HCEC 1CT (cell line): ENCODE data around the gene FOXO1.

Source experiments
- DNase-seq: peaks from one replicate; pipeline ENCODE4 v3.0.0-alpha.2; 2017

FOXO1 gene

DNA sequence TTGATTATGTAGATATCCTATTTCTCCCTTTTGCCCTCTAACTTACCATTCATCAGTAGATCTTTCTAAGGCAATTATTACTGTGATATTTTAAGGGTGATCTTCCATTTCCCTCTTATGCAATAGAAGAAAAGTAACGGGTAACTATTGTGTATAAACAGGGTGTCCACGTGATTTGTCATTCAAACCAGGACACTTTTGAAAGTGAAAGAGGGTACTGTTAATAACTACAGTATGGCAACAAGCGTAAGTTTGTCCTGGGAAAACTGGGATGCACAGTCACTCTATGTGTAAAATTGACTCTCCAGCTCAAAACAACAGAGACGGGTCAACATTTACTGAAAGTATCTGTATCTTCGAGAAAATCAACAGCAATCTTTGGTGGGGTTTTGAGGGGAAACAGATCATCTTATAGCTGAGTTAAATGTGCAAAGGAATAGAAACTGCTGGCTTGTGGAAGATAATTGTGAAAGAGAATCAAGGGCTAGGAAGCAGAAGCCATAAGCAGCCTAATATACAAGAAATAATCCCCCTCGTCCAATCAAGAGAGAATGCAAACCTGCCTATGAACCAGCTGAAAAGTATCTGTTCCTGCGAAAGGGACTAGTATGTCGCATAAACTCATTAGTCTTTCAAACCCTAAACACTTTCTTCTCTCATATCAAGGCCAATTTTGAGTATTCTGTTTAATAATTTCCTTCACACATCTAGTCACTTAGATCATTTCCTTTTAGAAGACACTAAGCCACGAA lies 126.7 kb downstream of the FOXO1 start:
- no peak for DNase-seq

DNA sequence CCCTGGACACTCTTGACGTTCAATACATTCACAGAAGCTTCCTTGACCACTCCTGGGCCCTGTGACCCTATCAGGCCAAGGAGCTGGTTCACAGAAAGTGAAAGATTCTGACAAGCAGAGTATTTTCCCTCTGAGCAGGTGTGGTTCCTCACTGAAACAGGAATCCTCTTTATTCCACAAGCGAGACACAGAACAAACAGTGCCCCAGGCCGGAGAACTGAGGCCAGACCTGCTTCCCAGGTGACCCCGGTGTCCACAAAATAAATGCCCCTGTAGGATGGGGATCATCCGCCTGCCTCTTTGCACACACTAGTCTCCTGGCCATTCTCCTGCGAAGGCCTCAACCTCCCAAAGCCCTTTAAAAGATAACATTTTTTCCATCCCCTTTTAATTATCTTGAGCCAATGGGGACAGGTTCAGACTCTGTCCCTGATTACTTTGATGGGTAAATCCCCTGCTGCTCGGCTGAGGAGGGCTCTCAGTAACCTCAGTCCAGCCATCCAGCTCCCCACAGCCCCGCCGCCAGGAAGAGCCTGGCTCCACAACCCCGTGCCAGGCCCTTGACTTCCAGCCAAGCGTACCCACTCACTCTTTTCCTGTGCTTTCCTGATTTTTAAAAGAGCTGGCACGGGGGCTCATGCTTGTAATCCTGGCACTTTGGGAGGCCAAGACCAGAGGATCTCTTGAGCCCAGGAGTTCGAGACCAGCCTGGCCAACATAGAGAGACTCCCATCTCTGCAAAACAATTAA lies 129.1 kb downstream of the FOXO1 start:
- no peak for DNase-seq

DNA sequence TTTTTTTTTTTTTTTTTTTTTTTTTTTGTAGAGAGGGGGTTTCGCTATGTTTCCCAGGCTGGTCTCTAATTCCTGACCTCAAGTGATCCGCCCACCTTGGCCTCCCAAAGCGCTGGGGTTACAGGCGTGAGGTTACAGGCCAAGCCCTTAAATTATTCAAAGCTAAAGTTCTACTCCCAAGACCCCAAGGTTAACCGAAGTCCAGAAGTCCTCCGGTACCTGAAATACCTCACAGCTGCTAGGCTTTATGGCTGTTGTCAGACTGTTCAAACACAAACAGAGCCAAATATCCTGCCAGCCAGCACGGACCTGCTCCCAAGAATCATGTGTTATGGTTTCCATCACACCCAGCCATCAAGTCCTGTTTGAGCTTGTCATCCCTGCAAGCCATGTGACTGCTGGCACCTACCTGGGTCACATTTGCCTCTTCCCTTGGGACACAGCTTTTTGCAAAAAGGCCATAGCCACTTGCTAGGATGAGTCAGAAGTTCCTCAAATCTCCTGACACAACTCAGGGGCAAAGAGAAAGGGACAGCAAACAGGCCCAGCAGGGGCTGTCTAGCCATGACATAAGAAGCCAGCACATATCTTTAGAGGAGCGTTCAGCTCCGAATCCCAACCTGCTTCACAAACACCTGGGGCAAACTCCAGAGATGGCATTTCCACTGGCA lies 129.9 kb downstream of the FOXO1 start:
- DNase-seq, result no peak

DNA sequence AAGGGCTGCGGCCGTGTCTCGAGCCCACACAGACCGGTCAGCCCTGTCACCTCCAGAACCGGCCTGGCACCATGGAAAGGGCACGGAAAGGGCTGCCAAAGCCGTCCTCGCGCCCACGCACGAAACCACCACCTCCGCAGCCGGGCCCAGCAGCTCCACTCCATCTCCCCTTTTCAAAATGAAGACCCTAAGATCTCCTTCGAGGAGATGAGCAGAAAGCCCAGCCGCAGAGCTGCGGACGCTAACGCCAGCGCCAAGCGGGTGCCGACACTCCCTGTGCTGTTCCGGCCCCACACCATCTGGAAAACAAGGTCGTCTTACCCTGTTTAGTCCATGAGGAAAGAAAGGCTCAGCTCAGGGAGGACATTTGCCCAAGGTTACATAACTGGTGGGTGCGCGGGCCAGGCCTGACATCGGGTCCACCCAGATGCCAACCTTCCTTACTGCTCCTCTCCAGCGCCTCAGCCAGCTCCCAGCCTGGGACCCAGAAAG lies 131.1 kb downstream of the FOXO1 start:
- no peak for DNase-seq

DNA sequence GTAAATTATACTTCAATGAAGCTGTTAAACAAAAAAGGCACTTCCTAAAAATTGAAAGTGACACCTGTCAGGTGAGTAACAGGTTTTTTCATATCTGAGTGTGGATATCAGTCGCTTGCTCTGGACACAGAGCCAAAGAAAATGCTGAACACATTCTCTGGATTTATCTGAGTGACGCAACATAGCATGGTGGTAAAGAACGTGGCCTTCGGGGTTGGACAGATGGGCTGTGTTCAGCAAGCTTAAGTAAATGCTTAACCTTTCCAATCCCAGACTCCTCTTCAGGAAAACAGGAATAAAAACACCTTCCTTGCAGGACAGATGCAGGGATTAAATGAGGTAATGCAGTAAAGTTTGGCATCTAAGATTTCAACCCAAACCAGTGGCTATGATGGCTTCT lies 132.0 kb downstream of the FOXO1 start:
- DNase-seq, result no peak

DNA sequence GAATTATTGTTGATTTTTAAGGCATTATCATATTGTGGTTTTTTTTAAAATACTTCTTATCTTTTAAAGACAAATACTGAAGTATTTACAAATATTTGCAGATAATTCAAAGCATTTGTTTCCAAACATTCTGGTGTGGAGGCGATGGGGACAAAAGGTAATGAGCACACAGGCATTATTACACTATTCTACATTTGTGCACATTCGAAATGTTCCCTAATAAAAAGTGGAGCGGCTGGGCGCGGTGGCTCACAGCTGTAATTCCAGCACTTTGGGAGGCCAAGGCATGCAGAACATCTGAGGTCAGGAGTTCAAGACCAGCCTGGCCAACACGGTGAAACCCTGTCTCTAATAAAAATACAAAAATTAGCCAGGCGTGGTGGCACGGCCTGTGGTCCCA lies 133.4 kb downstream of the FOXO1 start:
- no peak for DNase-seq

DNA sequence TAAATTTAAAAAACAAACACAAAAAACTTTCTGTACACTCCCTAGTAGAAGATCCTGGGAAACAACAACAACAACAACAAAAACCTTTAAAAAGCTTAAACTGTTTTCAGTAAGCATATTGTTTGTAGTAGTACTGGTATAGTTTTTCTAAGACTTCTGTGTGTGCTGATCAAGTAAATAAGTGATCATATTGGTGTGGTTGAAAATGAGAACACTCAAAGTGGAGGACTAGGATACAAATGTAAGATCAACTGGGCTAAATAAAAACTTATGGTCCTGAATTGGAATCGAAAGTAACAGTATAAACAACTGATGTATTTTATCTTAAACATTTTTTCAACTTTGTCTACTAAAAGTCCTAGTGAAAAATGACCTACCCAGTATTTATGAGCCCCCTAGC lies 135.5 kb downstream of the FOXO1 start:
- DNase-seq, result no peak

DNA sequence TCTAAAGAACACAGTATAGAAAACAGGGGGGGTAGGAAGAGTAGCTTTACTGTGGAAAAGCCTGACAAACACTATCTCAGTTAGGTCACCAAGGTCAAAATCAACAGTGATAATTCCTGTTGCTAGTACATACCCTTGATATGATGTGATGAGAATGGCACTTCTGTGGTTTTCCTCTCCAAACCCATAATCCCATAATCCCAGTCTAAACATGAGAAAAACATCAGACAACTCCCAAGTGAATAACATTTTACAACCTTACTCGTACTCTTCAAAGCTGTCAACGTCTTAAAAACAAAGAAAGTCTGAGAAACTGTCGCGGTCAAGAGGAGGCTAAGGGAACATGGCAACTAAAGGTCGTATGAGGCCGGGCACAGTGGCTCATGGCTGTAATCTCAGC lies 137.6 kb downstream of the FOXO1 start:
- no peak for DNase-seq

DNA sequence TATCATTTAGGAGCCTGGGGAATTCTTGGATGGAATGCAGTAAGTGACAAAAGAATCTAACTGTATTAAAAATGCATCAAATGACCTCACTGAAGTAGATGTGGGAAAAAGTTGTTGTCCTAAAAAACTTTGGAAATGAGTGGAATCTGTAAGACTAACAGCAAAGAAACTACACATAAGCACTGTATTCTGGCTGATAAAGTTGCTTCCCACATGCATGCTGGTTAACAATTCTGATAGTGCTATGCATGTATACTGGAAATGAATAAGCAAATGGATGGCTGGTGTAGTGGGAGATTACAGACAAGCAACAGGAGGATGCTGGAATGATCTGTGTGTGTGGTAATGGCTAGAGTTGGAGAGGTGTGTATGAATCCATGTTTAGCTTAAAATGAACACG lies 138.5 kb downstream of the FOXO1 start:
- DNase-seq, result no peak

DNA sequence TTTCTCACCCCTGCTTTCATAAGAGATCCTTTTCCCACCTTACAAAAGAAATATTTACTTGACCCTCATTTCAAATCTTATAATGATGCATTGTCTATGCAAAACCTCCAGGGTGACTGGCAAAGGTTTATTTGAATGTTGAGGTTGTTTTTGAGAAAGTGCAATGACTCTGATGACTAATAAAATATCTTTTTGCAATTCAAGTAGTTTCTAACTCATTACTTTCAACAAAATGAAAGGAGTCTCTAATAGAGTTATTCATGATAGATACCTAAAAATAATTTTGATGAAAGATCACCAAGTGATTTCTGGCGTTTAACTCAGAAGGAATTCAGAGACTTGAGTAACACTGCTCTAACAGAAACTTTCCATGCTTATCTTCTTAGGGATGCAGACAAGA lies 144.2 kb downstream of the FOXO1 start:
- DNase-seq, result no peak

DNA sequence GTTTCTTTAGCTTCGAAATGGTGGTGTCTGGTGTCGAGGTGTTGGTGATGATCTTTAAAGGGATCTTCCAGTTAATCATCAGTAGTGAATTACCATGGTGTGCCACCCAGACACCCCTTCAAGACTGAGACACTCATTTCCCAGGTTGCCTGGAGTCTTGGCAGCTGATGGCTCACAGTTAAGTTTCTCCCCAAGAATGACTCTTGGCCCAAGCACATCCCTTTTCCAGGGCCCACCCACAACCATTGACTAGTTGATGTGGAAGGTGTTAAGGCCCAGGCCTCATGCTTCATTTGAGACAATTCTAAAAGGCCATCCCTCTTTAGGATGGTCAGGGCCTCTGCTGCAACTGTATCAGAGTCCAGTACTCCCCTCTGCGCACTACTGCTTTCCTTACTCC lies 145.5 kb downstream of the FOXO1 start:
- no peak for DNase-seq

DNA sequence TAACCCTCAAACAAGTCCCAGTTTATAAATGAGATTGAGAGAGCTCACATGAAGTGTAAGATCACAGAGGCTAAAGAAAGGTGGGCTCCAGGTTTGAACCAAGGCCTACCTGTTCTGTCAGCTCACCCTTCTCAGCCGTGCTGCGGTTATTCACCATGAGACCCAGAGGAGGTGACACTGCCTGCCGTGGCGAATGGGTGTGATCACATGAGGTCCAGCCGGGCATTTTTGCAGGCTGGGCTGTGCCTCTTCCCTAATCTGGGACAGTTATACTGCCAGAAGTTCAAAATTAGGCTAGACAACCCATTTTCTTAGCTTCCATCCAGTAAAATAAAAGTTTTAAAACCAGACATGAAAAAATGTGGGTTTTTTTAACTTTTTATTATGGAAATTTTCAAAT lies 146.8 kb downstream of the FOXO1 start:
- DNase-seq, result no peak

DNA sequence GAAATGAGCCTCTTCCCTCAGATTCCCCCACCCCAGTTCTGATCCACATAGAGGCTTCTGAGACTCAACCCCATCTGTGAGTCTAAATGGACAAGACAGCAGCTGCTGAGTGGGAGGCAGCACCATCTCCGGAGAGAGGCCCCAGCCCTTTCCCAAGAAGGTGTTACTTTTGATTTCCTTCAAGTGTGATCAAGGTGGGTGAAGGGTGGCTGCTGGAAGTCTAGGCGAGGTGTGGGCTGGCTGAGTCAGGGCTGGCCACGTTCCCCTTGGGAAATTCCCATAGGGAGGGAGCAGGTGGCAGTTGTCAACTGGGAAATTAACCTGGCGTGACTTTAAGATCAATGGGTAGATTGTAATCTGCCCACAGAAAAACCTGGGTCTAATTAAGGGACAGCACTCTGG lies 148.0 kb downstream of the FOXO1 start:
- no peak for DNase-seq

DNA sequence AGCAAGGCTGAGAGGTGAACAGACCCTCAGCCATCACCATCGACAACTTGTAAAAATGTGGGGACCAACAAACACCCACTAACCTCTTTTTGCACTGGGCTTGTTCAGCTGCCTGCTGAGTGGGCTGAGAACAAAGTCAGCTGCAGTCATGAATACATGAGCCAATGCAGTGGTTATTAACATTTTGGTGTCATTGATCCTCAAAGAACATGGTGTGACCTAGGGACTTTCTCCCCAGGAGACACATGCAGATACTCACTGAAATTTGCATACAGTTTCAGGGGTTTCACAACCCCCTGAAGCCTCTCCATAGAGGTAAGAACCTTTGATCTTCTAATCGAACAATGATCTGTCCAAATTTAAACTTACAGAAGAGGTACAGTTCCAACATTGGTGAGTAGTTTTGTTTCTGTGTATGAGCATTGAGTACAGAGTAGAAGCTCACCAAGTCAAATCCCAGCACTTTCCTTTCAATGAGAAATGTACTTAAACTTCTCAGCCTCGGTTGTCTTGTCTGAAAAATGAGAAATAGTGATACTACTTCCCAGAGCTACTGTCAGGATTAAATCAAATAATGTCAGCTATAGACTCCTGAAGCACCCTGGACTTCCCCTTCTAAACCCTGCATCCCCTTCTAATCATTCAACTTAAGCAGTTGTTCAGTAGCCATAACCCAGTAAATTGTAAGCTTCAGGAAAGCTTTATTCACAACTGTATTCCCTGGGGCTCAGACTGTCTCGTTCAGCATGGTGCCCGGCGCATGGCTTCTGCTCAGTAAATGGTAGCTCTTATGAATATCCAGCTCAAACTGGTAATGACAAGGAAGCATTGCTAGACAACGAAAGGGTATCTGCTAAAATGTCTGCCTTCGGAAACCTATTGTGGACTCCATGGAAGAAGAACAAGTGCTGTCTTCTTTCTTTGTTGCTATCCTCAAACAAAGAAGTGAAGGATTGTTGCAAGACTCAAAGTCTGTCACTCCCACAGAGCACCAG lies 148.7 kb downstream of the FOXO1 start:
- no peak for DNase-seq

DNA sequence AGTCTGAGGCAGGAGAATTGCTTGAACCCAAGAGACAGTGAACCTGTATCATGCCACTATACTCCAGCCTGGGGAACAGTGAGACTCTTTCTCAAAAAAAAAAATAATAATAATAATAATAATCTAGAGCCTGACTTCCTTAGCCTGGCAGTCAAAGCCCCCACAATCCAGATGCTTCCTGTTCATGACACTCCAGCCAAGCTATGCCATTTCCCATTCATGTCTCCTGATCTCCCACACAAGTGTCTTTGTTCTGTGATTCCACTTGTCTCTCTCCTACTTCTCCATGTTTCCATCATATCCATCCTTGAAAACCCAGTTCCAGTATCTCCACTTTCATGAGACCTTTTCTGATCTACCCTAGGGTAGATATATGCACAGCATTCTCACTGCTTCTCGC lies 150.7 kb downstream of the FOXO1 start:
- DNase-seq, result no peak

DNA sequence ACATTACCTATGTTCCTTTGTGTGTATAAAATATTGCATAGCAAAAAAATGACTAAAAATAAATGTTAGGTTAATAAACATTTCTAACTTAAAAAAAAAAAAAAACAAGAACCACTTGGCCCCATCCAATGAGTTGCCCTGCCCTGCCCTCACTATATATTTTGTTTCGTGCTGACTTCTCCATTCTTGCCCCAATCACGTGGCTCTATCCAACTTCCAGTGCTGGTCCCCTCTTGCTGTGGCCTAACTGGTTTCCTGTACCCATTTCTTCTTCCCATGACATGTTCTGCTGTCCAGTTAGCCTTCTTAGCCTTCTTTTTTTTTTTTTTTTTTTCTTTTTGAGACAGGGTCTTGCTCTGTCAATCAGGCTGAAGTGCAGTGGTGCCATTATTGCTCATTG lies 151.6 kb downstream of the FOXO1 start:
- DNase-seq, result no peak

DNA sequence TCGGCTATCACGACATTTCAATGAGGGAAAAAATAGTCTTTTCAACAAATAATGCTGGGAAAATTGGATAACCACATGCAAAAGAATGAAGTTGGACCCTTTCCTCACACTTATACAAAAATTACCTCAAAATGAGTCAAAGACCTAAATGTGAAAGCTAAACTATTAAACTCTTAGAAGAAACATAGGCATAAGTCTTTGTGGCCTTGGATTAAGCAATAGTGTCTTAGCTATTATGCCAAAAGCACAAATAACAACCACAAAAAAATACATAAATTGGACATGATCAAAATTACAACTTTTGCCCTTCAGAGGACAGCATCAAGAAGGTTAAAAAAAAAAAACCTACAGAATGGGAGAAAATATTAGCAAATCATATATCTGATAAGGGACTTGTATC lies 156.6 kb downstream of the FOXO1 start:
- no peak for DNase-seq

DNA sequence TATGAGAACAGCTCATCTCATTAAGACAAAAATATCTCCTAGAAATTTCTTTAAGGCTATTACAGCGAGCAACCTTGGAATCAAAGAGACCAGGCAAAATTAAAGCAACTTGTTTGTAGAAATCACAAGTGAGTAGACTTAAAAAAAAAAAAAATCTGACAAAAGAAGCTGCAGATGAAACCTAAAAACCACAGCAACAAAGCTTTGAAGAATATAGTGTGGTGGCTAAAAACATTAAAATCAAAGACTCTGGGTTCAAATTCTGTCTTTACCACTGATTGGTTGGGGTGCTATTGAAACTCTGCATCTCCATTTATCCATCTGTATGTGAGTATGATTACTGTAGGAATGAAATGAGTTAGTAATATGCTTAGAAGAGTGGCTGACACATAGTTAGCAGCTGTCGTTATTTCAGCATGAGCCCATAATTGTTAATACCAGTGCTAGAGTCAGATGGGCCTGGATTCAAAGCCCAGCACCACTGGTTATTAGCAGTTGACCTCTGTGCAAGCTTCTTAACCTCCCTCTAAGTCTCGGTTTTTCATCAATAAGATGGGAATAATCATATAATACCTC lies 157.6 kb downstream of the FOXO1 start:
- DNase-seq, result no peak

DNA sequence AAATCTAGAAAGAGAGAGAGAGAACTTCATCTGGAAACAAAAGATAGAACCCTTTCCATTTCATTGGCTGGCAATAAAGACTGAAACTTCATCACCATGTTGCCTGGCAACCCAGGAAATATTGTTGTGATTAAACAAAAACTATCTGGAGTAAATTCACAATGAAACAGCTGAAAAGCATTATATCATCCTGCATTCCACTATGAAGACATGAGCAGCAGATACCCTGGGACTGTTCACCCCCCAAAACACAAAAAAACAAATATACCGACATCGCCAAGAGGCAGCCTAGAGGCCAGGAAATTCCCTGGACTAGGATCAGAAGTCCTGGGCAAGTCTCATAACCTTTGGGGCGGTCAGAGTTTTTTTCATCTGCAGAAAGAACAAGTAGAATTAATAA lies 158.3 kb downstream of the FOXO1 start:
- no peak for DNase-seq

DNA sequence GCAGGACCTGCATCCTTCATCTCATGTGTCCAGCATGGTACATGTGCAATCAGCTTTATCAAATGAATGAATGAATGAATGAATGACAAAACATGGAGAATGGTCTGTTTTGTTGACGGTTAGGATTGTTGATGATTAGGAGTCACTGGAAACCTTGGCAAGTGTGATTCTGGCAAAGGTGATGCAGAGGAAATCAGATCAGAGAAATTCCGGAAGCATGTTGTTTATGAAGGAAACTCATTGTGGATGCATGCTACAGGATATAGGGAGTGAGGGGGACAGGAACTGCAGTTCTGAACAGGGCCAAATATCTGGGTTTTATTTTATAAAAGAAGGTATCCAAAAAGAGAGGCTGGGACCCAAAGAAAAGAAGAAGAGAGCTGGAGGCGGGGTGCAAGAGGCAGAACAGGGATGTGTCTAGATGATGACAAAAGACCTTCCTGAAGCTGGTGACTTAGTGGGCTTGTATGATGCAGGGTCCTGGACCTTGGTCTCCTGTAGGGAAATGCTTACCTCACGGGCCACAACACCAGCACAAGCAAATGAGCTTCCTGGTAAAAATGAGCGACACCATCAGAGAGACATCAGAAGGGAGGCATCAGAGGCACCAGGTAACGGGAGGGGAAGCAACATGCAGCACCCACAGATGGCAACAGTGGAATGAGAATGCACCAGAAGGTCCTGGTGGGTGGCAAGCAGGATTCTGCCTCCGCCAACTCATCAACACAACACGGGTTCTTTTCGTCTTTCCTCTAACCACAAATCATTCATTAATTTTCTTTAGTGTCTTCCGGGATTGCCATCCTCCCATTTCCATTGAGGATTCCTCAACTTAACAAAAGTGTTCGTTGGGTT lies 159.6 kb downstream of the FOXO1 start:
- no peak for DNase-seq
